Hepatocyte (in vitro differentiated cells): ENCODE measurements around the gene TIE1.

Source experiments
- EZH2 ChIP-seq: fragments of 200-600 bp; sonication (generic); IDR thresholded peaks from 2 replicates; pipeline ENCODE4 v1.6.1; 2016; ENCODE audit warnings: antibody characterized with exemption, mild to moderate bottlenecking, borderline replicate concordance
- EZH2phosphoT487 ChIP-seq: fragments of 200-600 bp; sonication (generic); IDR thresholded peaks from one replicate; pipeline ENCODE4 v1.6.1; 2018; ENCODE audit warnings: antibody characterized with exemption, mild to moderate bottlenecking, low read depth, moderate library complexity; ENCODE audit not compliant: unreplicated experiment, severe bottlenecking
- TF ChIP-seq, protein P1 (sequence below): fragments of 200-600 bp; sonication (generic); IDR thresholded peaks from 2 replicates; pipeline ENCODE4 v1.5.1; 2016; ENCODE audit warnings: antibody characterized with exemption, mild to moderate bottlenecking; ENCODE audit not compliant: poor library complexity

DNA sequence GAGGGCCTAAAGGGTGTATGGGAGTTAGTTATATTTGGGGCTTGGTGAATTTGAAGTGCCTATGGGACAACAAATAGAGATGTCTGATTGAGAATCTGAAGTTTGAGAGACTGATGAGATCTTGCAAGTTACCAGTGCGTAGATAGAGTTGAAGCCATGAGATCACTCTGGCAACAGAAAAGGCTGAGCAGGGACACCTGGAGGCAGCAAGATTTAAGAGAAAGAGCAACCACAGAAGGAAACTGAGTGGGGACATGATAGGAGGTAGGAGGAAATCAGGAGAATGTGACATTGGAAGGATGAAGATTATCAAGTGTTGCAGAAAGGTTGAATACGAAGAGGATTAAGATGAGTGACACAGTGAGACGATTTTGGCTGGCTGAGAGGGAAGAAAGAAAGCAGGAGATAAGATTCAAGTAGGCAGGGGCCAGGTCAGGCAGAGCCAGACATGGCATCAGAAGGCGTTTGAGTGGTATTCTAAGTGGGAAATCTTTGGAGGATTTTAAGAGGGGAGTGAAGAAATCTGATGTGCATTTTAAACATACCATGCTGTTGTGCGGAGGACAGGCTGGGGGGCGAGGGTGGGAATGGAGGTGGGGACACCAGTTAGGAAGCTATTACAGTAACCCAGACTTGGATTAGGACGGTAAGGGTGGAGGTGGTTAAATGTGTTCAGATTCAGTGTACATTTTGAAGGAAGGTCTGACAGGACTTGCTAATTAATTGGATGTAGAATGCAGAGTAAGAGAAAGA lies 33.8 kb downstream of the TIE1 start:
- TF ChIP-seq, protein P1, sequence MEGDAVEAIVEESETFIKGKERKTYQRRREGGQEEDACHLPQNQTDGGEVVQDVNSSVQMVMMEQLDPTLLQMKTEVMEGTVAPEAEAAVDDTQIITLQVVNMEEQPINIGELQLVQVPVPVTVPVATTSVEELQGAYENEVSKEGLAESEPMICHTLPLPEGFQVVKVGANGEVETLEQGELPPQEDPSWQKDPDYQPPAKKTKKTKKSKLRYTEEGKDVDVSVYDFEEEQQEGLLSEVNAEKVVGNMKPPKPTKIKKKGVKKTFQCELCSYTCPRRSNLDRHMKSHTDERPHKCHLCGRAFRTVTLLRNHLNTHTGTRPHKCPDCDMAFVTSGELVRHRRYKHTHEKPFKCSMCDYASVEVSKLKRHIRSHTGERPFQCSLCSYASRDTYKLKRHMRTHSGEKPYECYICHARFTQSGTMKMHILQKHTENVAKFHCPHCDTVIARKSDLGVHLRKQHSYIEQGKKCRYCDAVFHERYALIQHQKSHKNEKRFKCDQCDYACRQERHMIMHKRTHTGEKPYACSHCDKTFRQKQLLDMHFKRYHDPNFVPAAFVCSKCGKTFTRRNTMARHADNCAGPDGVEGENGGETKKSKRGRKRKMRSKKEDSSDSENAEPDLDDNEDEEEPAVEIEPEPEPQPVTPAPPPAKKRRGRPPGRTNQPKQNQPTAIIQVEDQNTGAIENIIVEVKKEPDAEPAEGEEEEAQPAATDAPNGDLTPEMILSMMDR: no peak
- TF ChIP-seq EZH2phosphoT487: no peak
- no peak for TF ChIP-seq EZH2
